ENCODE measurements around the gene RLN1.
"Not testable (repeated sequence)": the region's sequence is repeated elsewhere in the genome, so short reads cannot be mapped to it uniquely, and the experiment has no call there.

Gene RLN1

DNA sequence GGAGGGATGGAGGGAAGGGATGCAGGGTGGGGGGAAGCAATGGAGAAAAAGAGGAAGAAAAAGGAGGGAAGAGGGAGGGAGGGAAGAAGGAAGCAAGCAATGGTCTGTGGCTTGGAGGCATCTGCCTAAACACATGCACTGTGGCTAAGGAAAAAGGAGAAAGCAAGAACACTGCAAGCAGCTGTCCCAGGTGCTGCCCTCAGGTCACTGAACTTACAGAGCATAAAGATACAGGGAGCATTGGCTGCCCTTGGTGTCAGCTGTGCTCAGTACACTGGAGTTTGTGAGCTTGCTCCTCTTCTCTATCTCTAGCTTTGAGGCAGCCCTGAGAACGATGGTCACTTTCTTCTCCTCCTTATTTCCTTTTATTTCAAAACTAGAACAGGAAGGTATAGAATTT lies 18.1 kb downstream of the RLN1 start:
- DNase-seq (ENCODE audit: low spot score): not testable (repeated sequence)

- DNase-seq (ENCODE audit: low spot score): no peak
Observed at GRCh38 chr9:5321058-5321457, 18.6 kb downstream of the RLN1 start.

GRCh38 chr9:5316406-5316805 lies 23.3 kb downstream of the RLN1 start:
- not testable (repeated sequence) for DNase-seq (ENCODE audit: low spot score)

DNA sequence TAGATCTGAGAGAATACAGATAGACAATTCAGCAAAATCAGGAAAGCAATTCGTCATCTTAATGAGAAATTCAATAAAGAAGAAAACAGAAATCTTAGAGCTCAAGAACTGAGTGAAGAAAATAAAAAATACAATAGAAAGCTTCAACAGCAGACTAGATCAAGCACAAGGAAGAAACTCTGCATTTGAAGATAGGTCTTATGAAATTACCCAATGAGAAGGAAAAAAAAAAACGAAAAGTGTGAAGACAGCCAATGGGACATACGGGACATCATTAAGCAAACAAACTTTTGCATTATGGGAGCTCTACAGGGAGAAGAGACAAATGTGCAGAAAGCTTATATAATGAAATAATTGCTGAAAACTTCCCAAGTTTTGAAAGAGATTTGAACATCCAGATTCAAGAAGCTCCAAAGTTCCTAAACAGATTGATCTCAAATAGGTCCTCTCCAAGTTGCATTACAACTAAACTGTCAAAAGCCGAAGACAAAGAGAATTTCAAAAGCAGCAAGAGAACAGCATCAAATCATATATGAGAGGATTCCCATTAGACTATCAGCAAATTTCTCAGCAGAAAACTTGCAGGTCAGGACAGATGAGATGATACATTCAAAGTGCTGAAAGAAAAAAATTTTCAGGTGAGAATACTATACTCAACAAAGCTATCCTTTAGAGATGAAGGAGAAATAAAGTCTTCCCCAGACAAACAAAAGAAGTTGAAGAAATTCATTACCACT lies 24.3 kb downstream of the RLN1 start:
- no peak for DNase-seq (ENCODE audit: low spot score)

- no peak for DNase-seq (ENCODE audit: low spot score)
Observed at GRCh38 chr9:5310851-5311250, 28.8 kb downstream of the RLN1 start.

DNA sequence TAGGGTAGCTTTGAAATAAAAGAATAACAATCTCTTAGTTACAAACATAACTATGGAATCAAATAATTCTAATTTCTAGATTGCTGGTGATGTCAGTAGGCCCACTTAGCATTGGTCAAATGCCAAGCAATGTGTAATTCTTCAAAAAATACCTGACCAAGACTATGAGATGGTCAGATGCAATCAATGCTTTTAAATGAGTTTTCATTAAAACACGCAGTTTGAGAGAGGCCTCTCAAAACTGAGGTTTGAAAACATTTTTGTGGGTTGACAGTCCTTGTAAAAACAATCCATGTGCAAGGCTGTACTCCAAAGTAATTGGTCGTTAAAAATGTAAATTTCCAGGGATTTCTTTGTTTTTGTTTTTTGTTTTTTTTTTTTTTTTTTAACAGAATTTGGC lies 33.9 kb downstream of the RLN1 start:
- no peak for DNase-seq (ENCODE audit: low spot score)

GRCh38 chr9:5303840-5304795 lies 35.6 kb downstream of the RLN1 start, which contains the start of gene RLN2:
Gene RLN2 (minus strand): TSS chr9:5304716. CDS start chr9:5304580, 136 bp downstream.
- not testable (repeated sequence) for DNase-seq (ENCODE audit: low spot score)

- DNase-seq (ENCODE audit: low spot score): no peak
Observed at GRCh38 chr9:5301544-5301943, 38.1 kb downstream of the RLN1 start.

GRCh38 chr9:5292141-5292540 lies 47.5 kb downstream of the RLN1 start:
- no peak for DNase-seq (ENCODE audit: low spot score)

DNA sequence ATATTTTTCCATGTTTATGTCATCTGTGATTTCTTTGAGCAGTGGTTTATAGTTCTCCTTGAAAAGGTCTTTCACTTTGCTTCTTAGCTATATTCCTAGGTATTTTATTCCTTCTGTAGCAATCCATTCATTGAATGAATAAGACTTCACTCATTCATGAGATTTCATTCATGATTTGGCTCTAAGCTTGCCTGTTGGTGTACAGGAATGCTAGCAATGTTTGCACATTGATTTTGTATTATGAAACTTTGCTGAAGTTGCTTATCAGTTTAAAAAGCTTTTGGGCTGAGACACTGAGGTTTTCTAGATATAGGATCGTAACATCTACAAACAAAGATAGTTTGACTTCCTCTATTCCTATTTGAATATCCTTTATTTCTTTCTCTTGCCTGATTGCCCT lies 51.1 kb downstream of the RLN1 start:
- no peak for DNase-seq (ENCODE audit: low spot score)

DNA sequence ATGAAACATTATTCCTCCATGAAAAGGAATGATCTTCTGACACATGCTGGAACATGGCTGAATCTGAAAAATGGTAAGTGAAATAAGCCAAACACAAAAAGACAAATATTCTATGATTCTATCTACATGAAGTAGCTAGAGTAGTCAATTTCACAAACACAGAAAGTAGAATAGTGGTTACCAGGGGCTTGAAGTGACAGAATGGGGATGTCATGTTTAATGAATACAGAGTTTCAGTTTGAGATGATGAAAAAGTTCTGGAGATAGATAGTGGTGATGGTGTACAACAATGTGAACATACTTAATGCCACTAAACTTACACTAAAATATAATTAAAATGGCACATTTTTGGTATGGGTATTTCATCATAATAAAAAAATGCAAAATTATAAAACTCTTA lies 53.4 kb downstream of the RLN1 start:
- no peak for DNase-seq (ENCODE audit: low spot score)

Measured in CD4-positive, alpha-beta T cell treated with Interleukin-6 at 100 ng/mL for 8 hours (primary cell).